WI38 (cell line): ENCODE measurements around the gene LPAR5.
"Not testable (repeated sequence)": the region's sequence is repeated elsewhere in the genome, so short reads cannot be mapped to it uniquely, and the experiment has no call there.

ENCODE experiments used
- H3K4me3 ChIP-seq: 2 replicates; pipeline ENCODE4 v1.5.1; 2011; ENCODE audit warnings: low read depth, mild to moderate bottlenecking, control low read depth, low read length
- CTCF ChIP-seq: IDR thresholded peaks from 2 replicates; pipeline ENCODE4 v1.5.1; 2012; ENCODE audit warnings: low read depth, mild to moderate bottlenecking, control low read depth, low read length

Gene LPAR5

GRCh38 chr12:6605421-6606330 is 30.1 kb downstream of the LPAR5 start:
- TF ChIP-seq CTCF: no peak
- H3K4me3 ChIP-seq: peak overlapping the region; percentile 66

GRCh38 chr12:6604259-6605029 is 31.3 kb downstream of the LPAR5 start:
- peak overlapping the region; percentile 66 for H3K4me3 ChIP-seq

GRCh38 chr12:6603095-6603567 is 32.6 kb downstream of the LPAR5 start:
- 0 out of 2 replicates have a peak overlapping the region, but pooled peaks have one; percentile 27 for H3K4me3 ChIP-seq
- TF ChIP-seq CTCF: no peak

More at GRCh38 chr12:6604259-6605029, 31.3 kb downstream of the LPAR5 start:
- TF ChIP-seq CTCF: no peak

GRCh38 chr12:6602526-6602925 is 33.2 kb downstream of the LPAR5 start:
- TF ChIP-seq CTCF: no peak
- H3K4me3 ChIP-seq: no peak overlapping the region

GRCh38 chr12:6595673-6596072 is 40.1 kb downstream of the LPAR5 start:
- not testable (repeated sequence) for H3K4me3 ChIP-seq

GRCh38 chr12:6592087-6592486 is 43.7 kb downstream of the LPAR5 start:
- no peak for TF ChIP-seq CTCF
- no peak overlapping the region for H3K4me3 ChIP-seq

- not testable (repeated sequence) for H3K4me3 ChIP-seq
Observed at GRCh38 chr12:6586569-6586968, 49.2 kb downstream of the LPAR5 start.

- no peak overlapping the region for H3K4me3 ChIP-seq
- no peak for TF ChIP-seq CTCF
Observed at GRCh38 chr12:6584293-6584692, 51.5 kb downstream of the LPAR5 start.
